Stimulated activated CD4-positive, alpha-beta T cell treated with anti-CD3 and anti-CD28 coated beads, TNF-alpha, amount 100 ng/mL, for 4 hours (primary cell): Measurements from ENCODE around the gene SLC38A7.
"Not testable (repeated sequence)": the region's sequence is repeated elsewhere in the genome, so short reads cannot be mapped to it uniquely, and the experiment has no call there.

Experiments
- DNase-seq, 3 experiments: peaks; one replicate each; pipeline ENCODE4 v3.0.0-alpha.2; 2020; ENCODE audit warnings: low read depth in 3 of 3

Gene SLC38A7

GRCh38 chr16:58678269-58678668 lies 6.3 kb downstream of the SLC38A7 start:
- no peak for DNase-seq

- no peak for DNase-seq
These were observed 13.5 kb downstream of the SLC38A7 start for GRCh38 chr16:58670946-58671583.

- no peak for DNase-seq
These were observed 14.4 kb downstream of the SLC38A7 start for GRCh38 chr16:58670177-58670576.

GRCh38 chr16:58665200-58665599 lies 19.4 kb downstream of the SLC38A7 start:
- DNase-seq: no peak

- DNase-seq: no peak
These were observed 23.3 kb downstream of the SLC38A7 start for GRCh38 chr16:58661199-58661830.

- not testable (repeated sequence) for DNase-seq
These were observed 24.7 kb downstream of the SLC38A7 start for GRCh38 chr16:58659911-58660310.

- DNase-seq: no peak
These were observed 25.8 kb downstream of the SLC38A7 start for GRCh38 chr16:58658796-58659211.

GRCh38 chr16:58656899-58657298 lies 27.7 kb downstream of the SLC38A7 start:
- no peak for DNase-seq

GRCh38 chr16:58655215-58655596 lies 29.4 kb downstream of the SLC38A7 start:
- no peak for DNase-seq

- no peak for DNase-seq
These were observed 29.9 kb downstream of the SLC38A7 start for GRCh38 chr16:58654560-58655214.

- DNase-seq: no peak
These were observed 31.8 kb downstream of the SLC38A7 start for GRCh38 chr16:58652741-58653140.

- no peak for DNase-seq
These were observed 32.6 kb downstream of the SLC38A7 start for GRCh38 chr16:58651965-58652348.

GRCh38 chr16:58649707-58650106 lies 34.9 kb downstream of the SLC38A7 start:
- no peak for DNase-seq

- no peak for DNase-seq
These were observed 37.5 kb downstream of the SLC38A7 start for GRCh38 chr16:58647107-58647506.

- no peak for DNase-seq
These were observed 39.6 kb downstream of the SLC38A7 start for GRCh38 chr16:58644765-58645487.

GRCh38 chr16:58644108-58644507 lies 40.5 kb downstream of the SLC38A7 start:
- DNase-seq: no peak

GRCh38 chr16:58640949-58641348 lies 43.6 kb downstream of the SLC38A7 start:
- DNase-seq: no peak

GRCh38 chr16:58639836-58640235 lies 44.7 kb downstream of the SLC38A7 start:
- no peak for DNase-seq

- no peak for DNase-seq
These were observed 45.3 kb downstream of the SLC38A7 start for GRCh38 chr16:58639230-58639629.

- no peak for DNase-seq
These were observed 46.2 kb downstream of the SLC38A7 start for GRCh38 chr16:58638148-58639036.

GRCh38 chr16:58637021-58637420 lies 47.5 kb downstream of the SLC38A7 start:
- DNase-seq: not testable (repeated sequence)
